Pancreas (tissue), 10 donors: ENCODE data around the gene LBX1. TPM values are rescaled to one million over a fixed set of nuclear protein-coding genes. Genes with fewer than 3 reads are reported as not detected.

Experiments
- ATAC-seq, 4 donors: fragments of 200-7000 bp; cut with Tn5 transposase; one replicate each; pipeline versions ENCODE4 v1.8.0 to v1.9.1; 2020; ENCODE audit warnings: mild to moderate bottlenecking in 4 of 4, moderate library complexity in 4 of 4
- DNase-seq, 6 donors: peaks; one replicate each; pipeline ENCODE4 v3.0.0-alpha.2; 2020
- FAIRE-seq: peaks from 2 replicates; lab custom pipeline; 2012; peaks lifted over from hg19 to GRCh38; lab: Jason Lieb, UNC
- H3K27ac ChIP-seq, 4 donors: fragments of 200-600 bp; sonication (generic); 1 replicate in 3 of 4; 2 replicates in 1 of 4; pipeline versions ENCODE4 v1.5.0 to v1.8.0; 2020
- H3K27me3 ChIP-seq, 4 donors: fragments of 200-600 bp; one replicate each; pipeline ENCODE4 v1.8.0; 2021
- H3K36me3 ChIP-seq, 3 donors: fragments of 200-600 bp; sonication (generic) in 1 of 3; one replicate each; pipeline versions ENCODE4 v1.5.0 to v1.8.0; 2020 to 2021
- H3K4me1 ChIP-seq, 3 donors: fragments of 200-600 bp; one replicate each; pipeline ENCODE4 v1.8.0; 2021
- H3K4me3 ChIP-seq, 4 donors: fragments of 200-600 bp; sonication (generic) in 2 of 4; one replicate each; pipeline versions ENCODE4 v1.5.0 to v1.8.0; 2020 to 2021
- H3K9me3 ChIP-seq, 4 donors: fragments of 200-600 bp; one replicate each; pipeline ENCODE4 v1.8.0; 2021
- CTCF ChIP-seq, 4 donors: fragments of 200-600 bp; sonication (generic) in 3 of 4; IDR thresholded peaks; one replicate each; pipeline versions ENCODE4 v1.5.0 to v1.8.0; 2021; ENCODE audit warnings: antibody characterized with exemption in 4 of 4
- WGBS, 2 donors: extraction: QIAGEN DNeasy Blood & Tissue Kit; methylation state at CpG; one replicate each; pipeline ENCODE4 v1.1.7; 2013; 5-methylcytosine and 5-hydroxymethylcytosine counted together
- intact Hi-C, 3 donors: fragments of 100-400 bp; cut with DNase I; formaldehyde crosslinking; loops; one replicate each; pipeline versions ENCODE4 v1.11.1 to v1.14.2; 2022
- polyA plus RNA-seq, 2 donors: library from polyadenylated mRNA; stranded (reverse); fragments of 200-250 nt; gene quantifications; one replicate each; pipeline ENCODE4 v1.2.3, GENCODE V29; 2013
- total RNA-seq, 6 donors: library from RNA; stranded (reverse); fragmentation: NEBNext Ultra II Directional in 4 of 6; extraction: Animal tissue kit (Norgen Biotek cat#: 25700) in 4 of 6; gene quantifications; one replicate each; pipeline versions ENCODE4 v1.2.1 to v1.2.4, GENCODE V29; 2021 to 2023
- donor health status: healthy with polysubstance abuse.
- donor health status: DM: no; HTN: no; CAD: no; lungs with moderate emphysema.
- donor health status: DM: no; HTN: no; CAD: no.
- donor health status: control.
- donor health status: control.
- donor health status: Bipolar disorder and iron deficiency.
- donor health status: DM: yes; HTN: yes; CAD: no.
- donor health status: DM: no; HTN: no; CAD: no.
- donor health status: DM: no; HTN: no; CAD: no.
- donor health status: DM: yes; HTN: yes; CAD: no.

LBX1 gene
- total and polyA plus RNA-seq, 8 donors, result not detected

- no peak for TF ChIP-seq CTCF (IDR thresholded peaks at IDR 0.05)
- H3K9me3 ChIP-seq, result no peaks in the 10 kb centered on the region
- H3K4me3 ChIP-seq, result no peak overlapping the region
- peaks cover 1 to 67% (median 21%) of the 10 kb centered on the region in 4 donors for H3K27me3 ChIP-seq
- H3K27ac ChIP-seq, result no peak overlapping the region
- H3K36me3 ChIP-seq, result no peaks in the 10 kb centered on the region
- 11 to 18% methylated on average over 9 of the region's 9 CpGs for WGBS, 2 donors
- peaks cover 0 to 19% (median 8%) of the 10 kb centered on the region in 3 donors for H3K4me1 ChIP-seq
- no peak for ATAC-seq
- FAIRE-seq, result no peak
- intact Hi-C loops, result no loop called here
- DNase-seq, result no peak
Measured at GRCh38 chr10:101221963-101222531, 7.2 kb downstream of the LBX1 start.

GRCh38 chr10:101221549-101221948 lies 7.7 kb downstream of the LBX1 start:
- FAIRE-seq (no peak), ATAC-seq (no peak), DNase-seq (no peak)
- Histone ChIP-seq H3K27ac (no peak overlapping the region), H3K9me3 (no peaks in the 10 kb centered on the region), H3K4me1 (peaks cover 0 to 16% (median 8%) of the 10 kb centered on the region in 3 donors), H3K4me3 (no peak overlapping the region), H3K36me3 (no peaks in the 10 kb centered on the region), H3K27me3 (peaks cover 5 to 68% (median 20%) of the 10 kb centered on the region in 4 donors)
- WGBS, 2 donors, result 39 to 40% methylated on average over 5 of the region's 5 CpGs
- no peak for TF ChIP-seq CTCF (IDR thresholded peaks at IDR 0.05)
- intact Hi-C loops, result no loop called here

GRCh38 chr10:101219946-101220451 lies 9.3 kb downstream of the LBX1 start:
- Histone ChIP-seq H3K9me3 (no peaks in the 10 kb centered on the region), H3K4me1 (peaks cover 0 to 12% (median under 1%) of the 10 kb centered on the region in 3 donors), H3K27ac (no peak overlapping the region), H3K4me3 (no peak overlapping the region), H3K36me3 (no peaks in the 10 kb centered on the region), H3K27me3 (peaks cover 2 to 68% (median 21%) of the 10 kb centered on the region in 4 donors)
- ATAC-seq (no peak), DNase-seq (no peak), FAIRE-seq (no peak)
- whole genome bisulfite sequencing, 2 donors, result 61 to 80% methylated on average over 3 of the region's 3 CpGs
- no peak for TF ChIP-seq CTCF (IDR thresholded peaks at IDR 0.05)
- intact Hi-C loops, result loop anchor here in 1 of 3 donors (10.0 kb wide), 2 partner anchors 355 to 565 kb away; partner anchors contain the start of gene NPM3

GRCh38 chr10:101219139-101219945 lies 9.9 kb downstream of the LBX1 start:
- no peak overlapping the region for H3K27ac ChIP-seq
- FAIRE-seq (no peak), DNase-seq (no peak), ATAC-seq (no peak)
- intact Hi-C loops, result loop anchor here in 1 of 3 donors (10.0 kb wide), 2 partner anchors 355 to 565 kb away; partner anchors contain the start of gene NPM3
- peaks cover 2 to 68% (median 19%) of the 10 kb centered on the region in 4 donors for H3K27me3 ChIP-seq
- WGBS, 2 donors, result 17 to 19% methylated on average over 26 of the region's 26 CpGs
- H3K9me3 ChIP-seq, result no peaks in the 10 kb centered on the region
- no peak for TF ChIP-seq CTCF (IDR thresholded peaks at IDR 0.05)
- H3K4me1 ChIP-seq, result peaks cover 0 to 12% (median 0%) of the 10 kb centered on the region in 3 donors
- no peak overlapping the region for H3K4me3 ChIP-seq
- H3K36me3 ChIP-seq, result no peaks in the 10 kb centered on the region
